DMS53 treated with DMSO at 0.1 percent for 48 hours (cell line): Measurements from ENCODE around the gene RERE.

Source experiments
- DNase-seq: peaks from one replicate; lab custom pipeline; 2025; ENCODE audit not compliant: unreplicated experiment; lab: John Stamatoyannopoulos, UW

Gene RERE

DNA sequence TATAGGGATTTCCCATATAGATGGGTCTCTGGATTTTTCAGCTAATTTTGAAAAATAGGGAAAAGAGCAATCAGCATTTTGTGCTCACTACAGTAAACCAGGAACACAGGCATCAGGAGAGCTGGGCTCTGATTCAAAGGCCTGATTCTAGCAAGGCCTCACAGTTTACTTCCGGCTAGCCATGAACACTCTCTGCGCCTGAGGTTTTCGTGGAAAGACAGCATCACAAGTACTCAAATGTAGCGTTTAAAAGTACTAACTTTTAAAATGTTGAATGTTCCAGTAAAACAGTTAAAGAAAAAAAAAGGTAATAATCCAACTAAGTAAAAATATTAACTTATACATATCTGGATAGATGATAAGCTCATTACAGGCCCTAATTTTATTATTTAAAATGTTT, 379.0 kb downstream of the RERE start:
- DNase-seq: no peak

DNA sequence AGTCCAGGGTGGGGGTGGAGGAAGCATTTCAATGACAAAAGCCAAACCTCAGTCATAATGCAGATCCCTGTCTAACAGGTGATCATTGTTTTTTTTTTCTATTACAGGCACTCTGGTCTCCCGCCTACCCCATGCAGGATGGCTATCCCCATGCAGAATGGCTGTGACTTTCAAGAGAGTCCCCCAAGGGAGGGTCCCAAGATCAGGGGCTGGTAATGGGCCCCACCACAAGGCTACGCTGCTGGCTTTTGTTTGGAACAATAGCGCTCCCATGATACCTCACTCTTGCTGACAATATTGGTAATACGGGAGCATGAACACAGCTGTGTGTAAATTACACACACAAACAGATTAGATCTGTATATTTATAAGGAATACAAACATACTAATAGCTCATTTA, 380.1 kb downstream of the RERE start:
- no peak for DNase-seq

DNA sequence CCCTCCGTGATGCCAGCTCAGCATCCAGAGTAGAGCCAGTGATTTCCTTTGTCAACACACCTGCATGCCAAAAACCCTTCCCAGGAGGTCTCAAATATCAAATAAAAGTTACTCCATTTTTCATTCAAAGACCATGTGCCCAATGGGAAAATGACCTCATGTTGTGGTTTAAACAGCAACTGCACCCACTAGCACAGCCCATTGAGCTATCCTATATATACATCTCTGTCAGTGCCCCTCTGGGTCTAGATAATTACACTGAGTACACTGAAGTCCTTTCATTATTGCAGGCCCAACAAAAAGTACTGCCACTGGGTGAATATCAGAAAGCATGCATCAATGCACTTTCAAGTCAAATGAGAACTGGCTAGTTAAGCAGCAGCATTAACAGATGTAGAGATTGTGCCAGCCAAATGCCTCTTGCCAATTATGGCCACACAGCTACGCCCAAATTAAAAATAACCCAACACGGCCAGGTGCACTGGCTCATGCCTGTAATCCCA, 381.8 kb downstream of the RERE start:
- DNase-seq: no peak

DNA sequence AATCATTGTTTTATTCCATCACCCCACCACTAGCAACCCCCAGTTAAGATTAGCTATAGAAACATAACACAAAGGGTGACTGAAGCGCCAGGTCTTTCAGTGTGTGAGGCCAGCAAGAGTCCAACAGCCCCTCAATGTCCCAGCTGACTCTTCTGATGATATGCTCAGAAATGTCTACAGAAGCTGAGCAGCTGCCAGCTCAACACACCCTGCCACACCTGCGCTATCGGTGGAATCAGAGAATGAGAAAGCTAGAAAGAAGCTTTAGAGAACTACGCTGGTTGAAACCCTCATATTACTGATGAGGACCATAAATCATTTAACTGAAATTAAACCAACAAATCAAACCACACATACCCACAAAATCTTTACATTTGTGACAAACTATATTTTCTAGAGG, 383.3 kb downstream of the RERE start:
- DNase-seq: no peak

DNA sequence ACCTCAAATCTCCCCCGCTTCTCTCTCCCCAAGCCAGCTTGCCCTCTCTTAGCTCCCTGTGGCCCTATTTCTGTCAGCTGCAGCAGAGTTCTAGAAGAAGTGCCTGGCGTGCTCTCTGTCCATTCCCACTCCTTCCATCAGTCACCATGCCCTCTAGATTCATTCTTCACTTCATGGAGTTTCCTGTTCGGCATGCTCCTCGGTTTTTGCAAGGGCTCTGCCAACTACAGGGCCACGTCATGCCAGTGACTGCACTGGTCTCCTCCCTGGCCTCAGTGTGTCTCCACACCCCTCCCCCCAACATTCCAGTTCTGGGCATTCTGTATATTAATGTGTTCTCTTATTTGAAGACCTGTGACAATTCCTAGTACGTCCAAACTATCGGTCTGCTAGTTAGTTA, 385.7 kb downstream of the RERE start:
- no peak for DNase-seq

GRCh38 chr1:8431019-8431418, 386.4 kb downstream of the RERE start:
- no peak for DNase-seq

GRCh38 chr1:8430476-8430875, 387.0 kb downstream of the RERE start:
- no peak for DNase-seq

DNA sequence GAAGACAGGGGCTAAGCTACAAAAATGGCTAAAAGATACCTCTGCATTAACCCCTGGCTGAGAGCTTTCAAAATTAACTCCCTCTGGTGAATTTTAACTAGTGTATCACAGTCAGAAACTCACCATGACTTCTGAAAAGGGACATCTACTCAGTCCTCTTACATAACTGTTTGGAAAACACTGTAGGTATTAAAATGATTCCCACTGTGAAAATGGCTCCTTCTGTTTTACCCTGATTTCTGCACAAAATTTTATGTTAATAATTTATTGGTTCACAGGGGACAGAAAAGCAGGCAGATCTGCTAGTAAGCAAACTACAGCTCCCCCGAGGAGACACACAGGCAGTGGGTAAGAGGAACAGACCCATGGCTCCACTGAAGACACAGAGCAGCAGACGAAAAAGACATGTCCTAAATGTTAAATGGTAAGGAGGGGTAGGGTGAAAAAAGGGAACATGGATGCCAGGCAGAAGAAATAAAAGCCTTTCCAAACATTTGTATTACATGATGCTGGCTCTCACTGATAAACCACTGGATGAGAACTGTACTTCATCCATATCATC, 387.8 kb downstream of the RERE start:
- DNase-seq: no peak

- DNase-seq: no peak
Observed at GRCh38 chr1:8428441-8428840, 389.0 kb downstream of the RERE start.

GRCh38 chr1:8427986-8428385, 389.5 kb downstream of the RERE start:
- DNase-seq: no peak

GRCh38 chr1:8427493-8427892, 389.9 kb downstream of the RERE start:
- no peak for DNase-seq

GRCh38 chr1:8426996-8427395, 390.4 kb downstream of the RERE start:
- no peak for DNase-seq

- no peak for DNase-seq
Observed at GRCh38 chr1:8425781-8426161, 391.7 kb downstream of the RERE start.

DNA sequence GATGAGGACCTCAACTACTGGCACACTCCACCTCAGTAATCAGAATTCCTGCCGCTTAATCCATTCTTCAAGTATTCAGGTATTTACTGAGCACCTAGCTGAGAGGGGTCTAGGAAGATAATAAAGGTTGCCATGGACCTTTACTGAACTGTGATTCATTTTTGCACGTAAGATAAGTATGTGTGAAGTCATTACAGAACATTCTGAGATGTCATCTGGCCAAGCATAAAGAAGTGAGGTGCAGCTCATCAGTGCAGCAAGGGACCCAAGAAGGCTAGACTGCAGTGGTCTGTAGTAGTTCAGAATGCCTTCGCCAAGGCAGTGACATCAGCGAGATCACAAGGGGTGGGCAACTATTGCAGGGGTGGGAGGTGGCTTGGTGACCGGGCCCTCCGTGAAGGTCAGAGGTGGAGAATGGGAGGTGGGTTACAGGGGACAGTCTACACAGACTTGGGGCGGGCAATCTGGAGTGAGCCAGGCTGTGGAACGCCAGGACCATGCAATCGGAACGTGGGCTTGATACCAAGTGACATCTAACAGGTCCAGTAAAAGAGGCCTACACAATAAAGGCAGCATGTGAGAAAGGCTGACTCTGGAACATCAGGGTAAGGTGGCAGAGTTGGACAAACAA, 392.2 kb downstream of the RERE start:
- no peak for DNase-seq

- peak; percentile 40 for DNase-seq
Observed at GRCh38 chr1:8424539-8425116, 392.8 kb downstream of the RERE start.

DNA sequence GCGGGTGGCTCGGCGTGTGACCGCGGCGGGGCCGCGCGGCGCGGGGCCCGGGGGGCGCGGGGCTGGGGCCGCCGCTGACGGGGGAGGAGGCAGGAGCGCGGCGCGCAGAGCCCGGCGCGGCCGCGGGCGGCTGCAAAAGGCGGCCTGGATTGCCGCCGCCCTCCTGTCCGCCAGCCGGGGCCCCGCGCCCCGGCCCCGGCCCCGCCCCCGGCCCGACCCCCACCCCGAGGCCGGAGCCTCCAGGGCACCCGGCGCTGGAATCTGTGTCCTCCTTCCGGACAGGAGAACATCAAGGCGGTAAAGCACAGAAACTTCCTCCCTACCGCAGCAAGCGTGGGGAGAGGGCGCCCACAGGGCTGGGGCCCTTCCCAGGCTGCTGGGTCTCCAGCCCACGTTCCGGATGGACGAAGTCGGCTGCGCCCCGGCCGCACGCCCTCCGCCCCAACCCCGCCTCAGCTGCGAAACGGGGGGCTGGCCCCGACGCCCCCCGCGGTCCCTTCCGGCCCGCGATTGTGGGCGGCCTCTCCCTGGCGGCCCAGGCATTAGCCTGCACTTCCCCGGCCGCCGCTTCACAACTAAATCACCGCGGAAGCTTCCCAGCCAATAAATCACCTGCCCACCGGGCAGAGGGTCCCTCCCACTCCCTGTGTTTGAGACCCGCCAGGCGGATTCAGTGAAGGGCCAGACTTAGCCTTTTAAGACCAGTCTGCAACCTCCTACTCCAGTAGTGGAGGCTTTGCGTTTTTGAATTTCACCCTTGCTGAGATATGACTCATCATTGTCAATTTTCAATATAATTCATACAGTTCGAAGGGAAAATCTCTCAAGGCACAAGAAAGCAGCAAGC, 393.5 kb downstream of the RERE start:
- DNase-seq: peak; percentile 40

DNA sequence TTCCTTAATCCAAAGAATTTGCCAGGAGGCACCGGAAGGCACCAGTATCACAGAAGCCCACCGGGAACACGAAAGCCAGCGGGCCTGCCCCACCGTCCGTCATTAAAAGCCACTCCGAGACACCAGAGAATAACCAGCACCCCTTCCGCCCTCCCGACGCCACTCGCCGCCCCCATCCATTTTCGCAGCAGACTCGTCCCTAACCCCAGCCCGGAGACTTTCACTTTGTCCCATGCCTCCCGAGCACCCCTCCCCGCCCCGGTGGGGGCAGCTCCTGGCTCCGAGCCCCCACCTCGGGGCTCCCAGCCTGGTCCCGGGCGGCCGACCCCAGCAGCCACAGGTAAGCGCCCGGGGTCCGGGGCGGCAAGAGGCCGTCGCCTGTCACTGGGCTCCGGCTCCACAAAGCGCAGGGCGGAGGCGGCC, 394.2 kb downstream of the RERE start:
- DNase-seq: no peak

- no peak for DNase-seq
Observed at GRCh38 chr1:8422510-8423268, 394.8 kb downstream of the RERE start.

GRCh38 chr1:8421721-8422120, 395.7 kb downstream of the RERE start:
- no peak for DNase-seq

- no peak for DNase-seq
Observed at GRCh38 chr1:8420318-8420717, 397.1 kb downstream of the RERE start.

- no peak for DNase-seq
Observed at GRCh38 chr1:8419861-8420260, 397.6 kb downstream of the RERE start.
